ENCODE measurements around the gene KANSL1.

Gene KANSL1

DNA sequence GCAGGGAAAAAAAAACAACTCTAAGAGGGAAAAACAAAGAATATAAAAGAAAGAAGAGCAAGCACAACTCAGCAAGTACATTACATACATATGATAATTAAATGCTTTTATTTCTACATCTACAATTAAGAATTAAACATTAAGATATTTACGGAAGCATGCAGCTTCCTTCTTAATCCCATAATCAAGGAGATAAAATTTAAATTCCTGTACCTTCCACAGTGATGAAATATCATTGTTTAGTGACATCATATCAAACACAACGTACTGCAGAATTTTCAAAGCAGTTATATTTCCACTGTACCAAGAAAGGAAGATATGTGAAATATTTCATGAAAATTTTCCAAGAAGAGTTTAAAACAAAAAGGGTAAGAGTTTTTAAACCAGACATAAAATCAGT is 26.0 kb downstream of the KANSL1 start:
- no peak for DNase-seq (ENCODE audit: low read depth in 3 of 3)

- DNase-seq (ENCODE audit: low read depth in 3 of 3) = no peak
Observed at GRCh38 chr17:46166692-46167249, 26.5 kb downstream of the KANSL1 start.

- no peak for DNase-seq (ENCODE audit: low read depth in 3 of 3)
Observed at GRCh38 chr17:46163929-46164594, 29.2 kb downstream of the KANSL1 start.

GRCh38 chr17:46163316-46163715 is 29.9 kb downstream of the KANSL1 start:
- DNase-seq (ENCODE audit: low read depth in 3 of 3) = no peak

DNA sequence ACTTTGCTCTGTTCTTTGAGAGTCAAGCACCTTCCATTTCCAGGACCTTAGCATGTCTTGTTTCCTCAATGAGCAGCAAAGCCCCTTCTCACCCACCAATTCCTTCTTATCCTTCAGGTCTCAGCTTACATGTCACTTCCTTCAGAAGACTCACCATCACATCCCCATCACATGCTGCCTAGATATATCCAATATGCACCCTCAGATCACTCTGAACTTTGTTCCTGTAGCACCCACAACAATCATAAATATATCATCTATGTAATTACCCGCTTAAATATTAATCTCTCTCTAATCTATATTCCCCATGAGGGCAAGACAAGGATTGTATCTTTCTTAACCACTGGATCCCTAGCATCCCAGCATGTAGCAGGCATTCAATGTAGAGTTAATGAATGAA is 30.4 kb downstream of the KANSL1 start:
- DNase-seq (ENCODE audit: low read depth in 3 of 3) = no peak

DNA sequence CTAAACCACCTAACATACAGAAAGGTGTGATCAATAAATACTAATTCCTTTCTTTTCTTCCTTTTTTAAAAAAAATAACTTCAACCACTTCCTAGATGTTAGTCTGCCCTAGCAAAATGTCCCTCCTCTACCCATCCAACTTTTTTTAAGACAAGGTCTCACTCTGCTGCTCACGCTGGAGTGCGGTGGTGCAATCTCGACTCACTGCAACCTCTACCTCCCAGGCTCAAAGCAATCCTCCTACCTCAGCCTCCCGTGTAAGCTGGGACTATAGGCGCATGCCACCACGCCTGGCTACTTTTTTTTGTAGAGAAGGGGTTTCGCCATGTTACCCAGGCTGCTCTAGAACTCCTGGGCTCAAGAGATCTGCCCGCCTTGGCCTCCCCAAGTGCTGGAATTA is 33.1 kb downstream of the KANSL1 start:
- DNase-seq (ENCODE audit: low read depth in 3 of 3) = no peak

DNA sequence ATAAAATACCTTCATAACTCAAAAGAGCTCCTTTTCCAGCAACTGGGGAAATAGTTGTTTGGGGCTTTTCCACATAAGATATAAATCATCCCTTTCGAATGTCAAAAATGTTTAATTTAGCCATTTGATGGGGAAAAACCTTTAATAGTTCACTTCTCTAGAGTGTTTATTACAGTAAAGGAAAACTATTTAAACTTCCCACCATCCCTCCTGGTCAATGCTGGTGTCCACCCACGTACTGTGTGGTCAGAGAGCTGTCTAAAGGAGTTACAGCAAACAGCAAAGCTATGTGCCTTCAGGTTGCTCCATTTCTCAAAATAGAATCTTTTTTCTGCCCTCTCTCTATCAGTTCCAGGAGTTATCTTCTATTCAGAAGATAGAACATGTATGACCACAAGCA is 33.5 kb downstream of the KANSL1 start:
- DNase-seq (ENCODE audit: low read depth in 3 of 3) = no peak

- DNase-seq (ENCODE audit: low read depth in 3 of 3) = no peak
Observed at GRCh38 chr17:46158323-46159296, 34.6 kb downstream of the KANSL1 start.

GRCh38 chr17:46157443-46158062 is 35.7 kb downstream of the KANSL1 start:
- DNase-seq (ENCODE audit: low read depth in 3 of 3) = no peak

GRCh38 chr17:46154151-46154816 is 38.9 kb downstream of the KANSL1 start:
- DNase-seq (ENCODE audit: low read depth in 3 of 3) = no peak

GRCh38 chr17:46152423-46152822 is 40.8 kb downstream of the KANSL1 start:
- DNase-seq (ENCODE audit: low read depth in 3 of 3) = no peak

- no peak for DNase-seq (ENCODE audit: low read depth in 3 of 3)
Observed at GRCh38 chr17:46151762-46152161, 41.5 kb downstream of the KANSL1 start.

DNA sequence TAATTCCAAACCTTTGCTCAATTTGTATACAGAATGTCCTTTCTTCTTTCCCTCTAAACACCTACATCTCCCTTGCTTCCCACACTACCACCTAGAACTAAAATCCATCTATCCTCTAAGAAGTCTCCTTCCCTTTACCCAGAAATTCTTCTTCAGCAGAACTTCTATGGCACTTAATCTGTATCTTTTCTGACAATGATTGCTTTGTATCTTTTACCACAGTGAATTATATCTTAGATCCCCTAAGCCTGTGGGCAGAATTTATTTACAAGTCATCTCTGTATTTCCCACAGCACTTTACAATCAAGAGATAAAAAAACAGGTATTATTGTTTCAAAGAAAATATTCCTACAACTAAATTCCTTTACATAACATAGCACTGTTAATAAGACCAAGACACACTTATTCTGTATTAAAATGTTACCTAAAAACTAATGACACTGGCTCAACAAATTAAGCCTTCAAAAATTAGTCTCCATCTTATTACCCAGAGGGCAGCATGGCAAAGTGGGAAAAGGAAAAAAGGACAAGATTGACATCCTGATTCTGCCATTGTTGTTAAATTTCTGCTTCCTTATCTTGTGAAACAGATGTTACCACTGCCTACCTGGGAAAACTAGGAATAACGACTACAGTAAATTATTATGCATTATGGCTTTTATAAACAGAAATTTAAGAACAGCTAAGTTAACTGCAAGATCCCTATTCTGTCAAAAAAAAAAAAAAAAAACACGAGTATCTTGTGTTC is 42.8 kb downstream of the KANSL1 start:
- no peak for DNase-seq (ENCODE audit: low read depth in 3 of 3)

- no peak for DNase-seq (ENCODE audit: low read depth in 3 of 3)
Observed at GRCh38 chr17:46148247-46148646, 45.0 kb downstream of the KANSL1 start.

GRCh38 chr17:46147296-46147695 is 45.9 kb downstream of the KANSL1 start:
- DNase-seq (ENCODE audit: low read depth in 3 of 3) = no peak

GRCh38 chr17:46144246-46144645 is 49.0 kb downstream of the KANSL1 start:
- DNase-seq (ENCODE audit: low read depth in 3 of 3) = no peak

- no peak for DNase-seq (ENCODE audit: low read depth in 3 of 3)
Observed at GRCh38 chr17:46143827-46144236, 49.4 kb downstream of the KANSL1 start.

- DNase-seq (ENCODE audit: low read depth in 3 of 3) = no peak
Observed at GRCh38 chr17:46141645-46142044, 51.6 kb downstream of the KANSL1 start.

DNA sequence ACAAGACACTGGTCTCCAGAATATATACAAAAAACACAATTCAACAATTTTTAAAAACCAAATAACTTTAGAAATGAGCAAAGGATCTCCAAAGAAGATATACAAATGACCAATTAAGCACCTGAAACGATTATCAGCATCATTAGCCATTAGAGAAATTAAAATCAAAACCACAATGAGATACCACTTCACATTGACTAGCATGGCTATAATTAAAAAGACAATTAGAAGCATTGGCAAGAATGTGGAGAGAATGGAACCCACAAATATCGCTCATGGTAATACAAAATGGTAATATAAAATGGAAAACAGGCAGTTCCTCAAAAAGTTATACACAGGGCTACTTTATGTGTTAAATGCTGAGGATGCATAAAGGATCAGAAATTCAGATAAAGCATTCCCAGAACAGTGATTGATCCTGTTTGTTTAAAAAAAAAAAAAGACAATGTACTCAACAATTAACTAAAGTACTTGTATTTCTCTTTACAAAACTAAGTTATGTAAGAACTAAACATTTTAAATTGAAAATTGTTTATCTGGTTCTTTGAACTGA is 52.5 kb downstream of the KANSL1 start:
- DNase-seq (ENCODE audit: low read depth in 3 of 3) = no peak

DNA sequence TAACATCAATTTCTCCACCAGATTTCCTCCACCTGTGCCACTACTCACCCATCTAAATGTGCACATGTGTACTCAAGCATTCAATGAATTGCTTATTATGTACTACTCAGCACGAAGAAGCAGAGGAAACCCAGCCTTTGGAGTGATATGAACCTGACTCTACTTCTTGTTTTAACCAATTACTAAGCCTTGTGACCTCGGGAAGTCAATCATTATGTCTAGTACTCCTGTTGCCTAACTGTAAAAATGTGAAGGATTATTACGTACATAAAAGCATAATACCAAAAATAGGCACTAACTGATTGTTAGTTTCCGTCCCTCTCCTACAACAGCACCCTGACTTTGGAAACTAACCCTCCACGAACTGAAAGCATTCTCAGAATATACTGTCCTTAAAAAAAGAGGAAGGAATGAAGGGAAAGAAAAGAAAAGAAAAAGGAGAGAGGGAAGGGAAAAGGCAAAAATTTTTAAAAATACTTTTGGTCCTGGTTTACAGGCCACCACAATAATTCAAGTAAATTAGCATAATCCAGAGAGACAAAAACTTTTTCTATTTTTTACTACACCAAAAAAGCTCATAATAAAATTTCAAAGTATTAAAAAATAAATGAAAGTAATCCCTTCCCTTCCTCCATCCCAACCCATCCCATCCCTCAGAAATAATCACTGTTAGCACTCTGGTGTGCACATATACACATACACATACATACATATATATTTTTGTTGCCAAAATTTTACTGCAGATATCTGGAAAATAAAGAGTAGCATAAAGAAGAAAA is 53.6 kb downstream of the KANSL1 start:
- DNase-seq (ENCODE audit: low read depth in 3 of 3) = no peak

Data from stimulated activated CD4-positive, alpha-beta T cell treated with anti-CD3 and anti-CD28 coated beads, TNF-alpha, amount 100 ng/mL, for 4 hours (primary cell).